ENCODE measurements around the gene HELZ.
A peak's percentile ranks its signal among the peaks of the same experiment; 100 is the strongest.

HELZ gene

GRCh38 chr17:67125417-67125816, 119.6 kb downstream of the HELZ start:
- H3K36me3 ChIP-seq (ENCODE audit: control insufficient read depth in 2 of 2, insufficient read depth in 1 of 2, low read length in 2 of 2): peaks cover 40 to 57% of the 10 kb centered on the region in 2 experiments
- POLR2A ChIA-PET: no interaction called here
- CTCF ChIA-PET: no interaction called here
- H3K4me3 ChIP-seq (ENCODE audit: low read depth, low read length): no peak overlapping the region
- no peak for TF ChIP-seq EGR2 (tag by site-specific recombination; IDR thresholded peaks at IDR 0.05; ENCODE audit: low read depth)
- 0 out of 2 replicates have a peak, but pooled peaks have one; percentile 16 for TF ChIP-seq ZXDB (tag by site-specific recombination; IDR thresholded peaks at IDR 0.05)
- TF ChIP-seq ZNF514 (tag by site-specific recombination; IDR thresholded peaks at IDR 0.05): no peak
- no peak for TF ChIP-seq ZBTB6 (tag by site-specific recombination; IDR thresholded peaks at IDR 0.05)
- no peak for TF ChIP-seq KLF10 (tag by site-specific recombination; IDR thresholded peaks at IDR 0.05)
- peaks cover 12% of the 10 kb centered on the region; the same call in 1 of the 2 replicates for H3K4me1 ChIP-seq (ENCODE audit: control insufficient read depth, insufficient read depth, low read length)
- H3K9me3 ChIP-seq (ENCODE audit: control insufficient read depth, insufficient read depth, low read depth, low read length): no peaks in the 10 kb centered on the region
- no peak overlapping the region for H3K27ac ChIP-seq (ENCODE audit: extremely low read depth, low read depth, low read length)

- ChIA-PET CTCF (no interaction called here), POLR2A (no interaction called here)
- no peak for TF ChIP-seq GLIS1 (tag by site-specific recombination; IDR thresholded peaks at IDR 0.05)
- no peak for TF ChIP-seq EGR2 (tag by site-specific recombination; IDR thresholded peaks at IDR 0.05; ENCODE audit: low read depth)
- TF ChIP-seq ZNF174 (tag by site-specific recombination; IDR thresholded peaks at IDR 0.05): 0 out of 2 replicates have a peak, but pooled peaks have one; percentile 19
- Histone ChIP-seq H3K9me3 (ENCODE audit: control insufficient read depth, insufficient read depth, low read depth, low read length) (no peaks in the 10 kb centered on the region), H3K4me3 (ENCODE audit: low read depth, low read length) (no peak overlapping the region), H3K4me1 (ENCODE audit: control insufficient read depth, insufficient read depth, low read length) (peaks cover 12% of the 10 kb centered on the region; the same call in 1 of the 2 replicates), H3K36me3 (ENCODE audit: control insufficient read depth in 2 of 2, insufficient read depth in 1 of 2, low read length in 2 of 2) (peaks cover 44 to 60% of the 10 kb centered on the region in 2 experiments), H3K27ac (ENCODE audit: extremely low read depth, low read depth, low read length) (no peak overlapping the region)
Observed at GRCh38 chr17:67124450-67125148, 120.4 kb downstream of the HELZ start.

GRCh38 chr17:67123699-67124098, 121.3 kb downstream of the HELZ start:
- Histone ChIP-seq H3K4me3 (ENCODE audit: low read depth, low read length) (no peak overlapping the region), H3K4me1 (ENCODE audit: control insufficient read depth, insufficient read depth, low read length) (peaks cover 9% of the 10 kb centered on the region; the same call in 1 of the 2 replicates), H3K9me3 (ENCODE audit: control insufficient read depth, insufficient read depth, low read depth, low read length) (no peaks in the 10 kb centered on the region), H3K36me3 (ENCODE audit: control insufficient read depth in 2 of 2, insufficient read depth in 1 of 2, low read length in 2 of 2) (peaks cover 52 to 67% of the 10 kb centered on the region in 2 experiments), H3K27ac (ENCODE audit: extremely low read depth, low read depth, low read length) (no peak overlapping the region)
- TF ChIP-seq ZBTB26 (tag by site-specific recombination; optimal IDR thresholded peaks at IDR 0.05) (no peak), ZNF792 (tag by site-specific recombination; IDR thresholded peaks at IDR 0.05) (no peak), ZEB2 (tag by site-specific recombination; IDR thresholded peaks at IDR 0.05) (no peak), HOXD13 (CRISPR knock-in tag; IDR thresholded peaks at IDR 0.05; ENCODE audit: borderline replicate concordance) (no peak), REPIN1 (tag by site-specific recombination; IDR thresholded peaks at IDR 0.05; ENCODE audit: low read depth) (no peak), ZNF404 (tag by site-specific recombination; IDR thresholded peaks at IDR 0.05) (no peak), ZNF624 (tag by site-specific recombination; IDR thresholded peaks at IDR 0.05) (no peak), PRDM1 (tag by site-specific recombination; IDR thresholded peaks at IDR 0.05) (no peak), ZFP37 (tag by site-specific recombination; IDR thresholded peaks at IDR 0.05) (no peak), ZBTB11 (tag by site-specific recombination; conservative IDR thresholded peaks at IDR 0.05; ENCODE audit: low read depth) (no peak), RBAK (tag by site-specific recombination; IDR thresholded peaks at IDR 0.05) (no peak), ZNF214 (tag by site-specific recombination; IDR thresholded peaks at IDR 0.05; ENCODE audit: borderline replicate concordance) (no peak), GLIS1 (tag by site-specific recombination; IDR thresholded peaks at IDR 0.05) (no peak), ZFP41 (tag by site-specific recombination; IDR thresholded peaks at IDR 0.05; ENCODE audit: borderline replicate concordance) (no peak), ZNF544 (tag by site-specific recombination; IDR thresholded peaks at IDR 0.05) (no peak), ZBTB49 (tag by site-specific recombination; IDR thresholded peaks at IDR 0.05; ENCODE audit: low read depth) (no peak), ZNF571 (tag by site-specific recombination; IDR thresholded peaks at IDR 0.05) (no peak)
- POLR2A ChIA-PET: no interaction called here
- CTCF ChIA-PET: no interaction called here
